Nephron (organoid): ENCODE data around the gene AKT1.

ENCODE experiments used
- H3K27ac Mint-ChIP-seq, 3 experiments: 2 replicates each; pipeline ENCODE4 v1.8.0; 2020; ENCODE audit warnings: mixed read lengths in 3 of 3, mild to moderate bottlenecking in 2 of 3, moderate library complexity in 1 of 3
- H3K27me3 Mint-ChIP-seq: 2 replicates; pipeline ENCODE4 v1.8.0; 2021; ENCODE audit warnings: low read depth, mild to moderate bottlenecking, moderate library complexity, mixed read lengths
- H3K36me3 Mint-ChIP-seq: 2 replicates; pipeline ENCODE4 v1.8.0; 2020; ENCODE audit warnings: low read depth, mixed read lengths
- H3K4me1 Mint-ChIP-seq: 2 replicates; pipeline ENCODE4 v1.8.0; 2020; ENCODE audit warnings: mixed read lengths
- H3K4me3 Mint-ChIP-seq, 3 experiments: 2 replicates each; pipeline ENCODE4 v1.8.0; 2020; ENCODE audit warnings: mild to moderate bottlenecking in 3 of 3, mixed read lengths in 3 of 3, moderate library complexity in 2 of 3
- H3K9me3 Mint-ChIP-seq: 2 replicates; pipeline ENCODE4 v1.8.0; 2020; ENCODE audit warnings: mixed read lengths
- CTCF ChIP-seq, 3 experiments: fragments of 200-600 bp; sonication (generic); IDR thresholded peaks; one replicate each; pipeline ENCODE4 v1.5.0; 2021; ENCODE audit warnings: antibody characterized with exemption in 3 of 3; ENCODE audit not compliant: unreplicated experiment in 3 of 3

The AKT1 gene

DNA sequence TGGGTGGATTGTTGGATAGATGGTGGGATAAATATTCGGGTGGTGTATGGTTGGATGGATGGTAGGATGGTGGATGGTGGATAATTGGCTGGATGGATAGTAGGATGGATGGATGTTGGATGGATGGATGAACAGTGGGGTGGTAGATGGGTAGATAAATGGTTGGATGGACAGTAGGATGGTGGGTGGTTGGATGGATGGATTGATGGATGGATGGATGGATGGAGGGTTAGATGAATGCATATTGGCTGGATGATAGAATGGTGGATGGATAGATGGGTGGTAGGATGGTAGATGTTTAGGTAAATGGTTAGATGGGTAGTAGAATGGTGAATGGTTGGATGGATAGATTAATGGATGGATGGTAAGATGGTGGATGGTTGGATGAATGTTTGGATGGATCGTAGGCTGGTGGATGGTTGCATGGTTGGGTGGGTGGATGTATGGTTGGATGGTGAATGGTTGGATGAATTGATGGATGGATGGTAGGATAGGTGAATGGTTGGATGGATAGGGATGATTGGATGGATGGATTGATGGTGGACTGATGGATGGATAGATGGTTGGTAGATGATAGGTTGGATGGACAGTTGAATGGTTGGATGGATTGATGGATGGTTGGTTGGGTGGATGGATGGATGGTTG is 28.9 kb upstream of the AKT1 start:
- Mint-ChIP-seq H3K27me3 (peaks cover 33% of the 10 kb centered on the region), H3K27ac (no peak overlapping the region), H3K9me3 (peaks cover 4% of the 10 kb centered on the region)

DNA sequence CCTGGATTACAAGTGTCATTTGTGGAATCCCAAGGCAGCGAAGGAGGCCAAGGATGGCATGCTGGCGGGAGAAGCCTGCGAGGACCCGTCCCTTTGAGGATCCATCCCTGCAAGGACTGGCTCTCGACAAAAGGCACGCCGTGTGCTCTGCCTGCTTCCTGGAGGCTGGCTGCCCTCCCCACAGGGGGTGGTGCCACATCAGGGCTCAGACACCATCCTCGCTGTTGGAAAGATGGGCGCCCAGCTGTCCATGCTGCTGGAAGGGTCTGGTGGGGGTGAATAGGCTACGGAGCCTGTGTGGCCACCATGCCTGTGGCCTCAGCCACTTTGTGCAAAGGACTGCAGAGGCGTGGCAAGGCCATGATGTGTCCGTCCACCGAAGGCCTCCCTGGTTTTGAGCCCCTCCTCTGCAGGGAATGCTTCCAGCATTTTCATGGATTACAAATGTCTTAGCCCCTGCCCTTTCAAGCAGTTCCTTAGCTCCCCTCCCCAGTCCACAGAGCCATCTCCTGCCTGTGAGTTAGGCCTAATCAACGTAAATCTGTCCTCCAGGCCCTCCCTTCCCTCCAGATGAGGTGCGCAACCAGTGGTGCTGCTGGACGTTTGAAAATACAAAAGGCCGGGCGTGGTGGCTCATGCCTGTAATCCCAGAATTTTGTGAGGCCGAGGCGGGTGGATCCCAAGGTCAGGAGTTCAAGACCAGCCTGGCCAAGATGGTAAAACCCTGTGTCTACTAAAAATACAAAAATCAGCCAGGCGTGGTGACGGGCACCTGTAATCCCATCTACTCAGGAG is 27.5 kb upstream of the AKT1 start:
- Mint-ChIP-seq H3K27me3 (peaks cover 33% of the 10 kb centered on the region), H3K4me3 (no peak overlapping the region), H3K27ac (no peak overlapping the region), H3K36me3 (no peaks in the 10 kb centered on the region), H3K9me3 (peaks cover 4% of the 10 kb centered on the region), H3K4me1 (no peaks in the 10 kb centered on the region)
- no peak for TF ChIP-seq CTCF (IDR thresholded peaks at IDR 0.05; ENCODE audit: unreplicated experiment in 3 of 3)

More for the DNA sequence above, 28.9 kb upstream of the AKT1 start:
- TF ChIP-seq CTCF (IDR thresholded peaks at IDR 0.05; ENCODE audit: unreplicated experiment in 3 of 3): no peak
- H3K4me3 Mint-ChIP-seq: peak overlapping the region; percentile 59 to 84 (median 77)
- H3K36me3 Mint-ChIP-seq: no peaks in the 10 kb centered on the region
- no peaks in the 10 kb centered on the region for H3K4me1 Mint-ChIP-seq

DNA sequence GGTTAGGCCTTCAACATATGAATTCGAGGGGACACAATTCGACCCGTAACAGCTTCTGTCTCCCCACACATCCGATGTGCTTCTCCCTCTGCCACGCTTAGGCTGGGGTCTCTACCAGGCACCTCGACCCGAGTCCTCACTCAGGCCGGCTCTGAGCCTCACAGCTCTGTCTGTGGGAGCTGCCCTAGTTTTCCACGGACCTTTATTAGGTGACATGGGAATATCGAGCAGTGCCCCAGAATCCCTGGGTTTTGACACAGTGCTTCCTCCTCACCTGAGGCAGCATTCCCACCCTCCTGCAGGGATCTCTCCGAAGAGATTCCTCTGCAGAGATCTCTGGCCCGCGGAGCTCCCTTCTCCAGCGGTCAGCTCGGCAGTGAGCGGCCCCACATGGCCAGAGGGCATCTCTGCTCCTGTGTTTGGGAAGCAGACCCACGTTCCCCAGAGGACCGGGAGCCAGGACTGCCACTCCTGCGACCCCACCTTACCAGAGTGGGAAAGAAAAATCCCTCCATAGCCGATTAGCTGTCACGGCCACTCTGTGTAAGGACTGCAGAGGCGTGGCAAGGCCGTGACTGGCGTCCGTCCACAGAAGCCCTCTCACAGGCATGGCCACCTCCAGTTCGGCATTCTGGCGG is 26.5 kb upstream of the AKT1 start:
- H3K27ac Mint-ChIP-seq: no peak overlapping the region
- TF ChIP-seq CTCF (IDR thresholded peaks at IDR 0.05; ENCODE audit: unreplicated experiment in 3 of 3): no peak
- peaks cover 31% of the 10 kb centered on the region for H3K27me3 Mint-ChIP-seq
- no peaks in the 10 kb centered on the region for H3K36me3 Mint-ChIP-seq
- peaks cover 4% of the 10 kb centered on the region for H3K9me3 Mint-ChIP-seq
- no peaks in the 10 kb centered on the region for H3K4me1 Mint-ChIP-seq
- peak overlapping the region in 1 of 3 experiments; percentile 38 for H3K4me3 Mint-ChIP-seq

DNA sequence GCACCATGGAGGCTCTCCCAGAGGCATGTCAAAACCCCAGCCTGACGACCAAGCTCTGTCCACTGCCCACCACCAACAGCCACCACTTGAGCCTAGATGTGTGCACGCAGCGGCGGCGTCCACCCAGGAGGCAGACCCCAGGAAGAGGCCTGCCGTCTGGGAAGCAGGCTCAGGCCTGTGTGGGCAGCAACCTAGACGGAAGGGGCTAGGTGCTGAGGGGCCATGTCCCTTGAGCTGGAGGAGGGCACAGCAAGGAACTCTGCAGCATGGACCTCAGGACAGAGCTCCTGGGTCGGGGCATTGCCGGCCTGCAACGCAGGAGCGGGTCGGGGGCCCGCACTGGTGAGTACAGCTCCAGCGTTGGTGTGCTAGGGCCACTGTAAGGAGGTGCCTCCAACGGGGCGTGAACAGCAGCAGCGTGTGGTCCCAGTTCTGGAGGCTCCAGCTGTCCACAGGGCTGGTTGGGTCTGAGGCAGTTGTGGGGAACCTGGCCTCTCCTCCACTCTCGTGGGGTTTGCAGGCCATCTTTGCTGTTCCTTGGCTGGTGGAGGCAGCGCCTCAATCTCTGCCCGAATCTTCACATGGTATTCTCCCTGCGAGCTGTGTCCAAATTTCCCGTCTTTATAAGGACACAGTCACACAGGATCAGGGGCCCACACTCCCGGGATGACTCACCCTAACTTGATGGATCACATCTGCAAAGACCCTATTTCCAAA is 25.8 kb upstream of the AKT1 start:
- Mint-ChIP-seq H3K36me3 (no peaks in the 10 kb centered on the region), H3K27ac (no peak overlapping the region), H3K9me3 (peaks cover 4% of the 10 kb centered on the region), H3K4me3 (peak overlapping the region in 1 of 3 experiments; percentile 38), H3K4me1 (peaks cover 5% of the 10 kb centered on the region), H3K27me3 (peaks cover 27% of the 10 kb centered on the region)
- no peak for TF ChIP-seq CTCF (IDR thresholded peaks at IDR 0.05; ENCODE audit: unreplicated experiment in 3 of 3)

GRCh38 chr14:104820669-104821228 is 25.2 kb upstream of the AKT1 start:
- peak overlapping the region in 2 of 3 experiments; percentile 59 to 74 for H3K27ac Mint-ChIP-seq

More at GRCh38 chr14:104820669-104821228, 25.2 kb upstream of the AKT1 start:
- Mint-ChIP-seq H3K36me3 (no peaks in the 10 kb centered on the region), H3K4me1 (peaks cover 5% of the 10 kb centered on the region), H3K9me3 (peaks cover 4% of the 10 kb centered on the region), H3K4me3 (peak overlapping the region in 2 of 3 experiments; percentile 43 to 64), H3K27me3 (peaks cover 22% of the 10 kb centered on the region)
- TF ChIP-seq CTCF (IDR thresholded peaks at IDR 0.05; ENCODE audit: unreplicated experiment in 3 of 3): peak; percentile 52 to 61 (median 58)
